Calu3 (cell line): ENCODE measurements around the gene CHST7. TPM values are rescaled to one million over a fixed set of nuclear protein-coding genes. Genes with fewer than 3 reads are reported as not detected.
A peak's percentile ranks its signal among the peaks of the same experiment; 100 is the strongest.

ENCODE experiments used
- BruUV-seq: library from RNA; stranded (reverse); fragments of 400-500 nt; replicated peaks from 2 replicates; lab custom pipeline; 2021; lab: Mats Ljungman, UMichigan
- CTCF ChIA-PET: fragments of 300-600 bp; sonication (Branson Sonifier 250); formaldehyde crosslinking; loops from one replicate; lab custom pipeline; 2022; ENCODE audit warnings: antibody characterized with exemption; lab: Charles Lee
- DNase-seq: peaks from one replicate; pipeline ENCODE4 v3.0.0; 2022
- H3K27ac Mint-ChIP-seq: one replicate; pipeline ENCODE4 v1.8.0; 2022; ENCODE audit warnings: mixed read lengths; ENCODE audit not compliant: unreplicated experiment
- H3K27me3 Mint-ChIP-seq: one replicate; pipeline ENCODE4 v1.8.0; 2022; ENCODE audit warnings: mixed read lengths; ENCODE audit not compliant: unreplicated experiment
- H3K36me3 Mint-ChIP-seq: one replicate; pipeline ENCODE4 v1.8.0; 2022; ENCODE audit warnings: mild to moderate bottlenecking, moderate library complexity, mixed read lengths; ENCODE audit not compliant: insufficient read depth, unreplicated experiment
- H3K4me1 Mint-ChIP-seq: one replicate; pipeline ENCODE4 v1.8.0; 2022; ENCODE audit warnings: mild to moderate bottlenecking, low read depth, mixed read lengths; ENCODE audit not compliant: unreplicated experiment
- H3K4me3 Mint-ChIP-seq: one replicate; pipeline ENCODE4 v1.8.0; 2022; ENCODE audit warnings: mild to moderate bottlenecking, low read depth, moderate library complexity, mixed read lengths; ENCODE audit not compliant: unreplicated experiment
- H3K9me3 Mint-ChIP-seq: one replicate; pipeline ENCODE4 v1.8.0; 2022; ENCODE audit warnings: low read depth, mixed read lengths; ENCODE audit not compliant: unreplicated experiment
- intact Hi-C: fragments of 100-400 bp; cut with micrococcal nuclease; formaldehyde crosslinking; loops from one replicate; pipeline ENCODE4 v1.10.0; 2022; ENCODE audit not compliant: unreplicated experiment
- total RNA-seq: library from RNA; stranded (reverse); gene quantifications from 2 replicates; pipeline ENCODE4 v1.2.3, GENCODE V29; 2022
- TF ChIP-seq, protein P1 (sequence below): fragments of 200-600 bp; IDR thresholded peaks from one replicate; pipeline ENCODE4 v1.8.0; 2022; ENCODE audit warnings: antibody characterized with exemption; ENCODE audit not compliant: unreplicated experiment

Gene CHST7
- total RNA-seq, 1 experiment from 2014 or later, result 8.3 TPM

DNA sequence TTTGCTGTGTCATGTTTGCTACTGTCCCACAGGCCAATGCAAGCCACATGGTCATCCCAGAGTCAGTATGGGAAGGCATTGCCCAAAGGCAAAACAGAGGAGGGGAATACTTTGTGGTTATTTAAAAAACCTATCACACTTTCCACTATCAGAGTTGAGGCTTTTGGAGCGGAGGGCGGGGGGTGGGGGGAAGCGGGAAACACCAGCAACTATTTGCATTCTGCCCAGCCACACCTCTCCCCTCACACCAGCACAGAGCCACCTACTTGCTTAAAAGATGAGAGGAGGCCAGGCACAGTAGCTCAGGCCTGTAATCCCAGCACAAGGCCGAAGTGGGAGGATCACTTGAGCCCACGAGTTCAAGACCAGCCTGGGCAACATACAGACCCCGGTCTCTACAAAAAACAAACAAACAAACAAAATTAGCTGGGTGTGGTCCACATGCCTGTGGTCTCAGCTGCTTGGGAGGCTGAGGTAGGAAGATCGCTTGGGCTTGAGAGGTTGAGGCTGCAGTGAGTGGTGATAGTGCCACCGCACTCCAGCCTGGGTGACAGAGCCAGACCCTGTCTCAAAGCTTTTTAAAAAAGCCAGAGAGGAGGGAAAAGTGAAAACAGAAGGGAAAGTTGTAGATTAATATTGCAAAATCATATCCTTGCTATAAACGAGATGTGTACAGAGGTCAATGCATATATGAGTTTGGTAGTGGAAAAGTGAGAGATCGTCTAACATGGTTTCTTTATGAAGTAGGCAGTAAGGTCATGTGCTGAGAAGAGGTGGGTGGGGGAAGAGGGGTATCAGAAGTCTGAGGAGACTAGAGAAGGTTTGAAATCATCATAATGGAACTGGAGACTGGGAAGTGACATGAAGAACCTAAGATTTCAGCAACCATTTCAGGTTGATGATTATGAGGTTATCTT, 1.9 kb upstream of the CHST7 start:
- intact Hi-C loops, result no loop called here
- Mint-ChIP-seq H3K27me3 (no peaks in the 10 kb centered on the region), H3K4me1 (peaks cover 28% of the 10 kb centered on the region), H3K36me3 (peaks cover 29% of the 10 kb centered on the region), H3K9me3 (no peaks in the 10 kb centered on the region), H3K4me3 (no peak overlapping the region), H3K27ac (no peak overlapping the region)
- BruUV-seq, result no TSS peak
- CTCF ChIA-PET, result interaction anchor here (0.6 kb wide), 1 partner anchor 802 kb away, joined by 4 read pairs; no protein-coding TSS in a partner anchor
- DNase-seq, result no peak
- TF ChIP-seq, protein P1, sequence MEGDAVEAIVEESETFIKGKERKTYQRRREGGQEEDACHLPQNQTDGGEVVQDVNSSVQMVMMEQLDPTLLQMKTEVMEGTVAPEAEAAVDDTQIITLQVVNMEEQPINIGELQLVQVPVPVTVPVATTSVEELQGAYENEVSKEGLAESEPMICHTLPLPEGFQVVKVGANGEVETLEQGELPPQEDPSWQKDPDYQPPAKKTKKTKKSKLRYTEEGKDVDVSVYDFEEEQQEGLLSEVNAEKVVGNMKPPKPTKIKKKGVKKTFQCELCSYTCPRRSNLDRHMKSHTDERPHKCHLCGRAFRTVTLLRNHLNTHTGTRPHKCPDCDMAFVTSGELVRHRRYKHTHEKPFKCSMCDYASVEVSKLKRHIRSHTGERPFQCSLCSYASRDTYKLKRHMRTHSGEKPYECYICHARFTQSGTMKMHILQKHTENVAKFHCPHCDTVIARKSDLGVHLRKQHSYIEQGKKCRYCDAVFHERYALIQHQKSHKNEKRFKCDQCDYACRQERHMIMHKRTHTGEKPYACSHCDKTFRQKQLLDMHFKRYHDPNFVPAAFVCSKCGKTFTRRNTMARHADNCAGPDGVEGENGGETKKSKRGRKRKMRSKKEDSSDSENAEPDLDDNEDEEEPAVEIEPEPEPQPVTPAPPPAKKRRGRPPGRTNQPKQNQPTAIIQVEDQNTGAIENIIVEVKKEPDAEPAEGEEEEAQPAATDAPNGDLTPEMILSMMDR, result no peak

DNA sequence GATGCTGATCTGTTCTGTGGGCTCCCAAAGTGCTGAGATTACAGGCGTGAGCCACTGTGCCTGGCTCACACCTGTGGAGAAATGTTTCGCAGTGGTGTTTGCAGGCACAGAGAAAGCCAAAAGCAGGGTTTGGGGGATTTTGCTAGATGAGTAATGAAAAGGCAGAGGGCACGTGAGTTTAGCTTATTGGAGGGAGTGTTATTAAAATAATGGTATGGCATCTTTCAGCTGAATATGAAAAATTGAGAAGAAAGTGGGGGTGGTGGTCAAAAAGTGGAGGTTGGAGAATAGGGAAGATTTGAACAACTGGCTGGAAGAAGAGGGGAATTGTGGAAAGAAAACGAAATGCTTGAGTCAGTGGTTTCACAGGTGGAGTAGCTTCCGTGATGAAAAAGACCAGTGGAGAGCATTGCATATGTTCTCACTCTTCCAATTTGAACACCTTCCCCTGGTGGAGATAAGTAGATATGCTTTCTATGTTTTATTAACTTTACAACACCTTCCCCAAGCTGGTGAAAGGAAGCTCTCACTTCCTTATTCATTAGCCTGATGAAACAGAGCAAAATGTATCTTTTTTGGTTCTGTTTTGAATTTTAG, 1.1 kb upstream of the CHST7 start:
- DNase-seq, result no peak
- peaks cover 30% of the 10 kb centered on the region for H3K4me1 Mint-ChIP-seq
- BruUV-seq, result no TSS peak
- TF ChIP-seq, protein P1, result no peak
- H3K27ac Mint-ChIP-seq, result no peak overlapping the region
- no peaks in the 10 kb centered on the region for H3K27me3 Mint-ChIP-seq
- no peaks in the 10 kb centered on the region for H3K9me3 Mint-ChIP-seq
- CTCF ChIA-PET, result interaction anchor here (0.6 kb wide), 1 partner anchor 802 kb away, joined by 4 read pairs; no protein-coding TSS in a partner anchor
- H3K36me3 Mint-ChIP-seq, result peaks cover 30% of the 10 kb centered on the region
- no peak overlapping the region for H3K4me3 Mint-ChIP-seq
- intact Hi-C loops, result no loop called here

DNA sequence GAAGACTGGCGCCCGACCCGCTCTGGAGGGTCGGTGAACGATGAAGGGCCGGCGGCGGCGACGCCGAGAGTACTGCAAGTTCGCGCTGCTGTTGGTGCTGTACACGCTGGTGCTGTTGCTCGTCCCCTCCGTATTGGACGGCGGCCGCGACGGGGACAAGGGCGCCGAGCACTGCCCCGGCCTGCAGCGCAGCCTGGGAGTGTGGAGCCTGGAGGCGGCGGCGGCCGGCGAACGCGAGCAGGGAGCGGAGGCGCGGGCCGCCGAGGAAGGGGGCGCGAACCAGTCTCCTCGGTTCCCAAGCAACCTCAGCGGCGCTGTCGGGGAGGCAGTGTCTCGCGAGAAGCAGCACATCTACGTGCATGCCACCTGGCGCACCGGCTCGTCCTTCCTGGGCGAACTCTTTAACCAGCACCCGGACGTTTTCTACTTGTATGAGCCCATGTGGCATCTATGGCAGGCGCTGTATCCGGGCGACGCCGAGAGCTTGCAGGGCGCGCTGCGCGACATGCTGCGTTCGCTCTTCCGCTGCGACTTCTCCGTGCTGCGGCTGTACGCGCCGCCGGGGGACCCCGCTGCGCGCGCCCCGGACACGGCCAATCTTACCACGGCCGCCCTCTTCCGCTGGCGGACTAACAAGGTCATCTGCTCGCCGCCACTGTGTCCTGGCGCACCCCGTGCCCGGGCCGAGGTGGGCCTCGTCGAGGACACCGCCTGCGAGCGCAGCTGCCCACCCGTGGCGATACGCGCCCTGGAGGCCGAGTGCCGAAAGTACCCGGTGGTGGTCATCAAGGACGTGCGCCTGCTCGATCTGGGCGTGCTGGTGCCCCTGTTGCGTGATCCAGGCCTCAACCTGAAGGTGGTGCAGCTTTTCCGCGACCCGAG, 568 bp downstream of the CHST7 start:
- Mint-ChIP-seq H3K27me3 (no peaks in the 10 kb centered on the region), H3K9me3 (no peaks in the 10 kb centered on the region), H3K36me3 (peaks cover 35% of the 10 kb centered on the region), H3K4me1 (peaks cover 30% of the 10 kb centered on the region), H3K4me3 (peak overlapping the region; percentile 95), H3K27ac (no peak overlapping the region)
- TF ChIP-seq, protein P1, result peak; percentile 8
- intact Hi-C loops, result no loop called here
- CTCF ChIA-PET, result interaction anchor here (0.6 kb wide), 1 partner anchor 19 kb away, joined by 7 read pairs; no protein-coding TSS in a partner anchor
- DNase-seq, result peak; percentile 70
- BruUV-seq, result no TSS peak

DNA sequence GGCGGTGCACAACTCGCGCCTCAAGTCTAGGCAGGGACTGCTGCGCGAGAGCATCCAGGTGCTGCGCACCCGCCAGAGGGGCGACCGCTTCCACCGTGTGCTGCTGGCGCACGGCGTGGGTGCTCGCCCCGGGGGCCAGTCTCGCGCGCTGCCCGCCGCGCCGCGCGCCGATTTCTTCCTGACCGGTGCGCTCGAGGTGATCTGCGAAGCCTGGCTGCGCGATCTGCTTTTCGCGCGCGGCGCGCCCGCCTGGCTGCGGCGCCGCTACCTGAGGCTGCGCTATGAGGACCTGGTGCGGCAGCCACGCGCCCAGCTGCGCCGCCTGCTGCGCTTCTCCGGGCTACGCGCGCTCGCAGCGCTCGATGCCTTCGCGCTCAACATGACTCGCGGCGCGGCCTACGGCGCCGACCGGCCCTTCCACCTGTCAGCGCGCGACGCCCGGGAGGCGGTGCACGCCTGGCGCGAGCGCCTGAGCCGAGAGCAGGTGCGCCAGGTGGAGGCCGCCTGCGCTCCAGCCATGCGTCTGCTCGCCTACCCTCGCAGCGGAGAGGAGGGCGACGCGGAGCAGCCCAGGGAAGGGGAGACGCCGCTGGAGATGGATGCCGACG, 1.3 kb downstream of the CHST7 start:
- Mint-ChIP-seq H3K27me3 (no peaks in the 10 kb centered on the region), H3K4me3 (peak overlapping the region; percentile 95), H3K36me3 (peaks cover 35% of the 10 kb centered on the region), H3K27ac (no peak overlapping the region), H3K9me3 (no peaks in the 10 kb centered on the region), H3K4me1 (peaks cover 30% of the 10 kb centered on the region)
- DNase-seq, result peak; percentile 35
- BruUV-seq, result no TSS peak
- CTCF ChIA-PET, result interaction anchor here (0.6 kb wide), 1 partner anchor 20 kb away, joined by 7 read pairs; no protein-coding TSS in a partner anchor
- intact Hi-C loops, result no loop called here
- TF ChIP-seq, protein P1, result no peak
